ENCODE measurements around the gene CCNQ.

CCNQ gene

DNA sequence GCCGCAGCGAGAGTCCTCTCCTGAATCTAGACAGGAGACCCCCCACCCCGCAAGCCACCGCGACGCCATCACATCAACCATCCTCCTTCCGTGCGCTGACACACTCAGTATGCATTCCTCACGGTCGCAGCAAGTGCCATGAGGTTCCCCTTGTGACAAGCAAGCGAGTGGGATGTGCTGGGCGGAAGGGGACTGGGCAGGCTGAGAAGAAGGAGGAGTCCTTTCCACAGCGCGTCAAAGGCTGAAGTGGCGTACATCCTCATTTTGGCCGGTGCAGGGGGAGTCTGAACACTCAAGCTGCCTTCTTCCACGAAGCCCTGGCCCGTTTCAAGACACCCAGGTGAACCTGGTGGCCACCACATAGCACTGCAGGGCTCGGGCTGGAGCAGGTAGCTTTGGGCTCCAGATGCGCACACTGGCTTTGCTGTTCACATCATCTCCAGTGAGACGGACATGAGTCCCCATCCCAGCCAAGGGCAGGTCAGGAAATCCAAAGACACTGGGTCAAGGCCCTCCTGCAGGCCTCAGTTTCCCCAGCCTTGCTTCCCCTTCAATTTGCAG lies 30.4 kb downstream of the CCNQ start:
- peaks cover 23% of the 10 kb centered on the region for H3K4me1 ChIP-seq (ENCODE audit: control insufficient read depth, insufficient read depth, low read length)
- no peak overlapping the region for H3K4me3 ChIP-seq (ENCODE audit: low read depth, low read length)
- H3K9ac ChIP-seq (ENCODE audit: low read length), result no peak overlapping the region
- H3K9me3 ChIP-seq (ENCODE audit: control insufficient read depth, insufficient read depth, low read depth, low read length), result peaks cover 41% of the 10 kb centered on the region; the same call in 1 of the 2 replicates
- H3K27me3 ChIP-seq (ENCODE audit: control insufficient read depth, insufficient read depth, low read length), result no peaks in the 10 kb centered on the region
- H3K27ac ChIP-seq (ENCODE audit: low read depth, low read length), result no peak overlapping the region
- H3K36me3 ChIP-seq (ENCODE audit: control insufficient read depth, insufficient read depth, low read length), result no peaks in the 10 kb centered on the region

DNA sequence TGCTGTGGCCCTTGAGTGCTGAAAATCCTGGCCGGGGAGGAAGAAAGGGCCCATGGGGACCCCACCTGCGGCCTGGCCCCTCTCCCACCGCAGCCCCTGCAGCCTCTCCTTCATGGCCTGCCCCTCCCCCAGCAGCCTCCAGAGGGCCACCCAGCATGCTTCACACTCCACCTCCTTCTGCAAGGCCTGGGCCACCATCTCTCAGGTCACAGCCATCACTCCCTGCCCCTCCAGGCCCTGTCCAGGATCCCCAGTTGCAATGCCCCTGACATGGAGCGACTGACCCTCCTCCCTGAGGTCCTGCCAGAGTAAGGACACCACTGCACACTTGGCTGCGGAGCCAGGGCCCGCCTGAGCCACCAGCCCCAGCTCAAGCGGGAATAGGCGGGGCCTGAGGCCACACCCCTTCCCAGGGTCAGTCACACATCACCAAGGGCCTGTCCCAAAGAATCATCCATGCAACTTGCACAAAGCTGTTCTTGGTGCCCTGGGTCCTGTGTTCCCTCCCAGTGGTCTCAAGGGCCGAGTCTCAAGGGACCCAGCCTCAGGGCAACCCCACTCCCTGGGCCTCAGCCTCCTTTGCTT lies 32.9 kb downstream of the CCNQ start:
- H3K27me3 ChIP-seq (ENCODE audit: control insufficient read depth, insufficient read depth, low read length), result no peaks in the 10 kb centered on the region
- peaks cover 23% of the 10 kb centered on the region for H3K4me1 ChIP-seq (ENCODE audit: control insufficient read depth, insufficient read depth, low read length)
- no peak overlapping the region for H3K27ac ChIP-seq (ENCODE audit: low read depth, low read length)
- H3K9ac ChIP-seq (ENCODE audit: low read length), result no peak overlapping the region
- no peak overlapping the region for H3K4me3 ChIP-seq (ENCODE audit: low read depth, low read length)
- H3K36me3 ChIP-seq (ENCODE audit: control insufficient read depth, insufficient read depth, low read length), result no peaks in the 10 kb centered on the region
- H3K9me3 ChIP-seq (ENCODE audit: control insufficient read depth, insufficient read depth, low read depth, low read length), result peaks cover 44% of the 10 kb centered on the region; the same call in 1 of the 2 replicates

DNA sequence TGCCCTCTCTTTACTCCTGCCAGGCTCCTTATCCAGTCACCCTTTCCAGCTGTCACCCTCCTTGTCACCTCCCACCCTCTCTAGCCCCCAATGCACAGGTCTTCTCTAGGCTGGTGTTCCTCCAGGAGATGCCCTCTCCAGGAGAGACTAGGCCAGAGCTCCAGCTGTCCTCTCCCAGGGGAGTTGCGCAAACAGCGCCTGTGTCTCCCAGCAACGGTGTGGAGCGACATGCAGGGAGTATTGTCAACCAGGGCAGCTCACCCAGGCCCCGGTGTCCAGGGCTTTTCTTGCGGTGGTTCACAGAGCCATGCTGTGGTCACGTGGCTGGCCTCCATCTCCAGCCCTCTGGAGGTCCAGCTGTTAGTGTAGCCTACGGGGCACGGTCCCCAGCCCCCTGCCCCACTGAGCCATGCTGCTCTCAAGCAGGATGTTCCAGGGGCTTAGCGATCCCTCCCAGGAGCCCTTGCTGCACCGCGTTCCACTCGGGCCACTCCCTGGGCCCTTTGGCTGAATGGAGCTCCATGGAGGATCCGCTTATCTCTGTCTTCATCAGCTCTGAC lies 34.8 kb downstream of the CCNQ start:
- Histone ChIP-seq H3K9me3 (ENCODE audit: control insufficient read depth, insufficient read depth, low read depth, low read length) (peaks cover 51% of the 10 kb centered on the region; the same call in 1 of the 2 replicates), H3K27me3 (ENCODE audit: control insufficient read depth, insufficient read depth, low read length) (no peaks in the 10 kb centered on the region), H3K4me3 (ENCODE audit: low read depth, low read length) (no peak overlapping the region), H3K9ac (ENCODE audit: low read length) (no peak overlapping the region), H3K27ac (ENCODE audit: low read depth, low read length) (no peak overlapping the region), H3K36me3 (ENCODE audit: control insufficient read depth, insufficient read depth, low read length) (no peaks in the 10 kb centered on the region), H3K4me1 (ENCODE audit: control insufficient read depth, insufficient read depth, low read length) (peaks cover 23% of the 10 kb centered on the region)

DNA sequence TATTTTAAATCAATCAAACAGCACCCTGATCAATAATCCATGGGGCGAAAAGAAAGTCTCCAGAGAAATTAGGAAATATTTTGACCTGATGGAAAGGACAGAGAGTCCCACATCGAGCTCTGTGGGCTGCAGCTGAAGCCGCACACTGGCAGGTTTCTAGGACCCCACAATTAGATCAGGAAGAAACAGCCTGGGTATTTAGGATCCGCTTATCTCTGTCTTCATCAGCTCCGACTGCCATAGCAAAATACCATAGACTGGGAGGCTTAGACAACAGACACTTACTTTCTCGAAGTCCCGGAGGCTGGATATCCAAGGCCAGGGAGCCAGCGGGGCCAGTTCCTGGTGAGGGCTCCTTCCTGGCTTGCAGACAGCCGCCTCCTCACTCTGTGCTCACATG lies 36.4 kb downstream of the CCNQ start:
- no peak overlapping the region for H3K9ac ChIP-seq (ENCODE audit: low read length)
- peaks cover 44% of the 10 kb centered on the region; the same call in 1 of the 2 replicates for H3K9me3 ChIP-seq (ENCODE audit: control insufficient read depth, insufficient read depth, low read depth, low read length)
- no peaks in the 10 kb centered on the region for H3K36me3 ChIP-seq (ENCODE audit: control insufficient read depth, insufficient read depth, low read length)
- no peak overlapping the region for H3K4me3 ChIP-seq (ENCODE audit: low read depth, low read length)
- no peak overlapping the region for H3K27ac ChIP-seq (ENCODE audit: low read depth, low read length)
- peaks cover 13% of the 10 kb centered on the region; the same call in 1 of the 2 replicates for H3K4me1 ChIP-seq (ENCODE audit: control insufficient read depth, insufficient read depth, low read length)
- no peaks in the 10 kb centered on the region; the same call in 1 of the 2 replicates for H3K27me3 ChIP-seq (ENCODE audit: control insufficient read depth, insufficient read depth, low read length)

DNA sequence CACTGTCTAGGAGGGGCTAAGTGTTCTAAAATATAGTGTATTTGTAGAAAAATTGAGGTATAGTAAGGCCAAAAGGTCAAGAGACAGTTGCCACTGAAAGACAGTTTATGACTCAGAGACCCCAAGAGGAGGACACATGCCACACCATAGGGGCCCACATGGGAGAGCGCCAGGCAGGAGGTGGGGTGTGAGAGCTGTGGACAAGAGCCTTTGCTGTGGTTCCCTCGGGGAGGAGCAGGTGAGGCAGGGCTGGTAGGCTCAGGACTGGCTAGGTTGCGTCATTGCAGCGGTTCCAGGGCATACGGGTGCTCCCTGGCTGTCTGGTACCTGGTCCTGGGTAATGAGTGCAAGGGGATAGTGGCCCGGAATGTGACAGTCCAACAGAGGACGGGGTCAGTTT lies 37.6 kb downstream of the CCNQ start:
- Histone ChIP-seq H3K27me3 (ENCODE audit: control insufficient read depth, insufficient read depth, low read length) (no peaks in the 10 kb centered on the region; the same call in 1 of the 2 replicates), H3K9ac (ENCODE audit: low read length) (no peak overlapping the region)

DNA sequence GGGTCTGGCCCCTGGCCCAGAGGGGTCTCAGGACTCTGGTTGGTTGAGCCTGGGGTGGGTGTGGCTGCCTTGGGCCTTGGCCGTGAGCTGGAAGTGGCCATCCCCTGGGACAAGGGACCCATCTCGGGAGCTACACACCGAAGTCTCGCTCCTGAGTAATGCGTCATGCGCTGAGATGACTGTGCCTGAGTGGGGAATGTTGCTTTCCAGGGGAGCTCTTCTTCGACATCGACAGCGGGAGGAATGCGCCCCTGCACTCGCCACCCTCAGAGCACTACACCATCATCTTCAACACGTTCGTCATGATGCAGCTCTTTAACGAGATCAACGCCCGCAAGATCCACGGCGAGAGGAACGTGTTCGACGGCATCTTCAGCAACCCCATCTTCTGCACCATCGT lies 38.5 kb downstream of the CCNQ start:
- peaks cover 41% of the 10 kb centered on the region; the same call in 1 of the 2 replicates for H3K9me3 ChIP-seq (ENCODE audit: control insufficient read depth, insufficient read depth, low read depth, low read length)
- no peak overlapping the region for H3K4me3 ChIP-seq (ENCODE audit: low read depth, low read length)
- no peaks in the 10 kb centered on the region; the same call in 1 of the 2 replicates for H3K27me3 ChIP-seq (ENCODE audit: control insufficient read depth, insufficient read depth, low read length)
- peaks cover under 1% of the 10 kb centered on the region; the same call in 1 of the 2 replicates for H3K4me1 ChIP-seq (ENCODE audit: control insufficient read depth, insufficient read depth, low read length)
- no peak overlapping the region for H3K9ac ChIP-seq (ENCODE audit: low read length)
- H3K27ac ChIP-seq (ENCODE audit: low read depth, low read length), result no peak overlapping the region
- H3K36me3 ChIP-seq (ENCODE audit: control insufficient read depth, insufficient read depth, low read length), result no peaks in the 10 kb centered on the region

More for the DNA sequence above, 37.6 kb downstream of the CCNQ start:
- Histone ChIP-seq H3K36me3 (ENCODE audit: control insufficient read depth, insufficient read depth, low read length) (no peaks in the 10 kb centered on the region), H3K27ac (ENCODE audit: low read depth, low read length) (no peak overlapping the region), H3K4me1 (ENCODE audit: control insufficient read depth, insufficient read depth, low read length) (peaks cover 8% of the 10 kb centered on the region; the same call in 1 of the 2 replicates), H3K9me3 (ENCODE audit: control insufficient read depth, insufficient read depth, low read depth, low read length) (peaks cover 42% of the 10 kb centered on the region; the same call in 1 of the 2 replicates), H3K4me3 (ENCODE audit: low read depth, low read length) (no peak overlapping the region)

DNA sequence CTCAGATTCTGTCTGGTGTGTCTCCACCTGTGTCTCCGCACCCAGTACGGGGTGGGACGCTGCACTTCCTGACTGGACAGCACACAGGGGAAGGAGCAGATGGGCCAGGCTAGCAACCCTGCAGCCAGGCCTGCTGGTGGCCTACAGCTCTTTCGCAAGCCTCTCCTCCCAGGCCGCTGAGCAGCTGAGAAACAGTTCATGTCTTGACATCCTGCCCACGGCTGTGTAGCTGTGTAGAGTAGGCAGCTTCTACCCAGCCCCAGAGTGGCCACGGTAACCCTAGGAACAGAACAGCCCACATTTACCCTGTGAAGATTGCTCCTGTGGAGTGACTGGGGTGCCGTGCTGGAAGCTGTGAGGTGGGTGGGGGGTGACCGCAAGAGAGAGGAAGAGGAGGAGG lies 38.9 kb downstream of the CCNQ start:
- Histone ChIP-seq H3K4me3 (ENCODE audit: low read depth, low read length) (no peak overlapping the region), H3K9me3 (ENCODE audit: control insufficient read depth, insufficient read depth, low read depth, low read length) (peaks cover 37% of the 10 kb centered on the region; the same call in 1 of the 2 replicates), H3K9ac (ENCODE audit: low read length) (no peak overlapping the region), H3K27ac (ENCODE audit: low read depth, low read length) (no peak overlapping the region), H3K4me1 (ENCODE audit: control insufficient read depth, insufficient read depth, low read length) (no peaks in the 10 kb centered on the region; the same call in 1 of the 2 replicates), H3K27me3 (ENCODE audit: control insufficient read depth, insufficient read depth, low read length) (no peaks in the 10 kb centered on the region; the same call in 1 of the 2 replicates), H3K36me3 (ENCODE audit: control insufficient read depth, insufficient read depth, low read length) (no peaks in the 10 kb centered on the region)

DNA sequence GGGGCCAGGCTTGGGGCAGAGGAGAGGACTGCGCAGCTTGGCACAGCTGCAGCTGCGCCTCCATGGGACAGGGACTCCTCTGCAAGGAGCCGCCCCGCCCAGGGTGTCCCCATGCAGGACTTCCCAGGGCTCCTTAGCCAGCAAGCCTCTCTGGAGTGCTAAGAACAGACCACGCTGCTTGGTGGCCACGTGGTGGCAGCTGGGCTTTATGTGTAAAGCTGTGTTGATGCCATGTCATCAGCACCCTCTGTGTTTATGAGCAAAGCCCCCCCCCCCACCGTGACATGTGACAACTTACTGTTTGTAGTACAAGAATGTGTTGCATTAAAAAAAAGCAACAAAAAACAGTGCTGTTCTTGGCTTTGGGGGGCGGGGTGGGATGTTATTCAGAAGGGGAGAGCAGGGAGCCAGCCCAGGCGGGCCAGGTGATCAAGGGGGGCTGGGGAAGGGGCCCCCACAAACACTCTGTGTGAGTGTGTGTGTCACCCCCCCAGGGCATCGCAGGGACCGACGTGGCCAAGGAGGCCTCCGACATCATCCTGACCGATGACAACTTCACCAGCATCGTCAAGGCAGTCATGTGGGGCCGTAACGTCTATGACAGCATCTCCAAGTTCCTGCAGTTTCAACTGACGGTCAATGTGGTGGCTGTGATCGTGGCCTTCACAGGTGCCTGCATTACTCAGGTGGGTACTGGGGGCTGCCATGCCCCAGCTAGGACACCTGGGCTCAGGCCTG lies 41.2 kb downstream of the CCNQ start:
- Histone ChIP-seq H3K27me3 (ENCODE audit: control insufficient read depth, insufficient read depth, low read length) (no peaks in the 10 kb centered on the region; the same call in 1 of the 2 replicates), H3K9me3 (ENCODE audit: control insufficient read depth, insufficient read depth, low read depth, low read length) (peaks cover 30% of the 10 kb centered on the region; the same call in 1 of the 2 replicates), H3K36me3 (ENCODE audit: control insufficient read depth, insufficient read depth, low read length) (no peaks in the 10 kb centered on the region), H3K27ac (ENCODE audit: low read depth, low read length) (no peak overlapping the region), H3K4me3 (ENCODE audit: low read depth, low read length) (no peak overlapping the region), H3K9ac (ENCODE audit: low read length) (no peak overlapping the region), H3K4me1 (ENCODE audit: control insufficient read depth, insufficient read depth, low read length) (no peaks in the 10 kb centered on the region; the same call in 1 of the 2 replicates)

DNA sequence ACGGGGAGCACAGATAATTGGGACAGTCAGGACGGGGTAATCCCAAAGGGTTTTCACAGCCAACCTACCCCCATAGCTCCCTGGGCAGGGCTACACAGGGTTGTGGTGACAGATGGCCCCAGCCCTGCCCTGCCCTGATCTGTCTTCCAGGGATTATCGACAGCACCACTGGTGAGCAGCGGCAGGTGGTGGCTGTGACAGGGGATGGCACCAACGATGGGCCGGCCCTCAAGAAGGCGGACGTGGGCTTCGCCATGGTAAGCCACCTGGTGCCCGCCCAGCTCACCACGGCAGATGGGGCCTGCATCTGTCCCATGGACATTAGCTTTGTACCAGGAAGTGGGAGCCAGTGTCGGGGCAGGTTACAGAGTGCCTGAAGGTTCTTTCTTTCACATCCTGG lies 42.2 kb downstream of the CCNQ start:
- H3K4me1 ChIP-seq (ENCODE audit: control insufficient read depth, insufficient read depth, low read length), result no peaks in the 10 kb centered on the region; the same call in 1 of the 2 replicates
- H3K27me3 ChIP-seq (ENCODE audit: control insufficient read depth, insufficient read depth, low read length), result no peaks in the 10 kb centered on the region; the same call in 1 of the 2 replicates
- H3K9me3 ChIP-seq (ENCODE audit: control insufficient read depth, insufficient read depth, low read depth, low read length), result peaks cover 29% of the 10 kb centered on the region; the same call in 1 of the 2 replicates
- no peak overlapping the region for H3K27ac ChIP-seq (ENCODE audit: low read depth, low read length)
- H3K9ac ChIP-seq (ENCODE audit: low read length), result no peak overlapping the region
- H3K4me3 ChIP-seq (ENCODE audit: low read depth, low read length), result no peak overlapping the region
- H3K36me3 ChIP-seq (ENCODE audit: control insufficient read depth, insufficient read depth, low read length), result no peaks in the 10 kb centered on the region

DNA sequence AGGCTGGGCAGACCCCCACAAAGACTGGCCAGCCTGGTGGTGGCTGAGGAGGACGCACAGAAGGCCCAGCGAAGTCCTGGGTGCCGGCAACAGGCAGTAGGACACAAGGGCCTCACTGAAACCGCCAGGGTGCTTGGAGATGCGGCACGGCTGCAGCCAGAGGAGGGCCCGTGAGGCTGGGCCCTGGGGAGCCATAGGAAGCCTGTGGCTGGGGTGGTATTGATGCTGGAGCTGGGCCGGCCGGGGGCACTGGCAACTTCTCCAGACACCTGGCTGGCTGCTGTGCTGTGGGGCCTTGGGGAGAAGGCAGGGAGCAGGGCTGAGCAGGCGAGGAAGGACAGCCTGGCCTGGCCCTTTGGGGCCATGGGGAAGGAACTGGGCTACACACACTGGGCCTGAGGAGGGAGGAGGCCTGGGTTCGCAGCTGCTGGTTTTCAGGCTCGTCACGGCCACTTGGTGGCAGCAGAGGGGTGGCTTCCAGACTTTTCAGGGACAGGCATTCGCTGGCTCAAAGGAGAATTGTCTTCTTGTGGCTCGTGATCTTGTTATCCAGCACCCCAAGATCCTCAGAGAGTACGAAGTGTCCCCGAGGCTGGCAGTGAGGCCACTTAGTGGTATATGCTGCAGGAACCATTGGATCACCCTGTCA lies 44.3 kb downstream of the CCNQ start:
- H3K4me3 ChIP-seq (ENCODE audit: low read depth, low read length), result no peak overlapping the region
- H3K9ac ChIP-seq (ENCODE audit: low read length), result no peak overlapping the region
- H3K36me3 ChIP-seq (ENCODE audit: control insufficient read depth, insufficient read depth, low read length), result no peaks in the 10 kb centered on the region
- H3K9me3 ChIP-seq (ENCODE audit: control insufficient read depth, insufficient read depth, low read depth, low read length), result peaks cover 15% of the 10 kb centered on the region; the same call in 1 of the 2 replicates
- H3K4me1 ChIP-seq (ENCODE audit: control insufficient read depth, insufficient read depth, low read length), result no peaks in the 10 kb centered on the region
- H3K27ac ChIP-seq (ENCODE audit: low read depth, low read length), result no peak overlapping the region
- H3K27me3 ChIP-seq (ENCODE audit: control insufficient read depth, insufficient read depth, low read length), result no peaks in the 10 kb centered on the region; the same call in 1 of the 2 replicates

All from HUES6 (cell line).